ENCODE measurements around the gene JPH2.
"Not testable (repeated sequence)": the region's sequence is repeated elsewhere in the genome, so short reads cannot be mapped to it uniquely, and the experiment has no call there.

JPH2 gene

GRCh38 chr20:44207126-44207723 is 20.2 kb upstream of the JPH2 start:
- H3K36me3 ChIP-seq (ENCODE audit: insufficient read depth, low read length) = peaks cover 32% of the 10 kb centered on the region
- no peaks in the 10 kb centered on the region for H3K9me3 ChIP-seq (ENCODE audit: low read length)
- H3K27me3 ChIP-seq (ENCODE audit: insufficient read depth, low read length) = no peaks in the 10 kb centered on the region
- H2AFZ ChIP-seq (ENCODE audit: low read depth, low read length) = no peak overlapping the region
- peaks cover 40% of the 10 kb centered on the region for H3K4me1 ChIP-seq (ENCODE audit: insufficient read depth, low read length)
- no peak overlapping the region for H3K4me3 ChIP-seq (ENCODE audit: low read length)

- no peaks in the 10 kb centered on the region for H3K9me3 ChIP-seq (ENCODE audit: low read length)
- peaks cover 33% of the 10 kb centered on the region for H3K4me1 ChIP-seq (ENCODE audit: insufficient read depth, low read length)
- no peaks in the 10 kb centered on the region for H3K27me3 ChIP-seq (ENCODE audit: insufficient read depth, low read length)
- no peak overlapping the region for H2AFZ ChIP-seq (ENCODE audit: low read depth, low read length)
- H3K36me3 ChIP-seq (ENCODE audit: insufficient read depth, low read length) = peaks cover 43% of the 10 kb centered on the region
- no peak overlapping the region for H3K4me3 ChIP-seq (ENCODE audit: low read length)
Measured at GRCh38 chr20:44206132-44206531, 19.1 kb upstream of the JPH2 start.

- Histone ChIP-seq H3K9me3 (ENCODE audit: low read length) (no peaks in the 10 kb centered on the region), H2AFZ (ENCODE audit: low read depth, low read length) (no peak overlapping the region), H3K4me1 (ENCODE audit: insufficient read depth, low read length) (peaks cover 33% of the 10 kb centered on the region), H3K27me3 (ENCODE audit: insufficient read depth, low read length) (no peaks in the 10 kb centered on the region), H3K4me3 (ENCODE audit: low read length) (no peak overlapping the region), H3K36me3 (ENCODE audit: insufficient read depth, low read length) (peaks cover 55% of the 10 kb centered on the region)
Measured at GRCh38 chr20:44204832-44205215, 17.8 kb upstream of the JPH2 start.

- Histone ChIP-seq H3K4me1 (ENCODE audit: insufficient read depth, low read length) (peaks cover 31% of the 10 kb centered on the region), H2AFZ (ENCODE audit: low read depth, low read length) (no peak overlapping the region), H3K36me3 (ENCODE audit: insufficient read depth, low read length) (peaks cover 60% of the 10 kb centered on the region), H3K4me3 (ENCODE audit: low read length) (no peak overlapping the region), H3K27me3 (ENCODE audit: insufficient read depth, low read length) (no peaks in the 10 kb centered on the region), H3K9me3 (ENCODE audit: low read length) (no peaks in the 10 kb centered on the region)
Measured at GRCh38 chr20:44204156-44204831, 17.3 kb upstream of the JPH2 start.

- Histone ChIP-seq H3K27me3 (ENCODE audit: insufficient read depth, low read length) (no peaks in the 10 kb centered on the region), H3K9me3 (ENCODE audit: low read length) (no peaks in the 10 kb centered on the region), H3K4me1 (ENCODE audit: insufficient read depth, low read length) (peaks cover 20% of the 10 kb centered on the region), H3K36me3 (ENCODE audit: insufficient read depth, low read length) (peaks cover 68% of the 10 kb centered on the region), H3K4me3 (ENCODE audit: low read length) (no peak overlapping the region), H2AFZ (ENCODE audit: low read depth, low read length) (no peak overlapping the region)
Measured at GRCh38 chr20:44203161-44203560, 16.2 kb upstream of the JPH2 start.

GRCh38 chr20:44200983-44201382 is 14.0 kb upstream of the JPH2 start:
- no peak overlapping the region for H2AFZ ChIP-seq (ENCODE audit: low read depth, low read length)
- H3K4me1 ChIP-seq (ENCODE audit: insufficient read depth, low read length) = no peaks in the 10 kb centered on the region
- H3K36me3 ChIP-seq (ENCODE audit: insufficient read depth, low read length) = peaks cover 84% of the 10 kb centered on the region
- H3K27me3 ChIP-seq (ENCODE audit: insufficient read depth, low read length) = no peaks in the 10 kb centered on the region
- H3K9me3 ChIP-seq (ENCODE audit: low read length) = no peaks in the 10 kb centered on the region
- H3K4me3 ChIP-seq (ENCODE audit: low read length) = no peak overlapping the region

- Histone ChIP-seq H3K36me3 (ENCODE audit: insufficient read depth, low read length) (peaks cover 85% of the 10 kb centered on the region), H3K4me3 (ENCODE audit: low read length) (no peak overlapping the region), H3K27me3 (ENCODE audit: insufficient read depth, low read length) (no peaks in the 10 kb centered on the region), H3K4me1 (ENCODE audit: insufficient read depth, low read length) (no peaks in the 10 kb centered on the region), H3K9me3 (ENCODE audit: low read length) (no peaks in the 10 kb centered on the region), H2AFZ (ENCODE audit: low read depth, low read length) (no peak overlapping the region)
Measured at GRCh38 chr20:44200371-44200770, 13.4 kb upstream of the JPH2 start.

- no peaks in the 10 kb centered on the region for H3K27me3 ChIP-seq (ENCODE audit: insufficient read depth, low read length)
- H3K4me1 ChIP-seq (ENCODE audit: insufficient read depth, low read length) = no peaks in the 10 kb centered on the region
- no peaks in the 10 kb centered on the region for H3K9me3 ChIP-seq (ENCODE audit: low read length)
- H2AFZ ChIP-seq (ENCODE audit: low read depth, low read length) = no peak overlapping the region
- H3K36me3 ChIP-seq (ENCODE audit: insufficient read depth, low read length) = peaks cover 80% of the 10 kb centered on the region
- no peak overlapping the region for H3K4me3 ChIP-seq (ENCODE audit: low read length)
Measured at GRCh38 chr20:44199877-44200276, 12.9 kb upstream of the JPH2 start.

GRCh38 chr20:44198872-44199271 is 11.9 kb upstream of the JPH2 start:
- H3K4me3 ChIP-seq (ENCODE audit: low read length) = no peak overlapping the region
- peaks cover 73% of the 10 kb centered on the region for H3K36me3 ChIP-seq (ENCODE audit: insufficient read depth, low read length)
- no peaks in the 10 kb centered on the region for H3K9me3 ChIP-seq (ENCODE audit: low read length)
- no peak overlapping the region for H2AFZ ChIP-seq (ENCODE audit: low read depth, low read length)
- H3K4me1 ChIP-seq (ENCODE audit: insufficient read depth, low read length) = no peaks in the 10 kb centered on the region
- H3K27me3 ChIP-seq (ENCODE audit: insufficient read depth, low read length) = no peaks in the 10 kb centered on the region

- H3K27me3 ChIP-seq (ENCODE audit: insufficient read depth, low read length) = no peaks in the 10 kb centered on the region
- H3K9me3 ChIP-seq (ENCODE audit: low read length) = no peaks in the 10 kb centered on the region
- H3K4me3 ChIP-seq (ENCODE audit: low read length) = no peak overlapping the region
- no peak overlapping the region for H2AFZ ChIP-seq (ENCODE audit: low read depth, low read length)
- no peaks in the 10 kb centered on the region for H3K4me1 ChIP-seq (ENCODE audit: insufficient read depth, low read length)
- H3K36me3 ChIP-seq (ENCODE audit: insufficient read depth, low read length) = peaks cover 52% of the 10 kb centered on the region
Measured at GRCh38 chr20:44196271-44196670, 9.3 kb upstream of the JPH2 start.

- Histone ChIP-seq H3K4me3 (ENCODE audit: low read length) (no peak overlapping the region), H3K36me3 (ENCODE audit: insufficient read depth, low read length) (peaks cover 46% of the 10 kb centered on the region), H3K27me3 (ENCODE audit: insufficient read depth, low read length) (no peaks in the 10 kb centered on the region), H3K9me3 (ENCODE audit: low read length) (no peaks in the 10 kb centered on the region), H2AFZ (ENCODE audit: low read depth, low read length) (no peak overlapping the region), H3K4me1 (ENCODE audit: insufficient read depth, low read length) (no peaks in the 10 kb centered on the region)
Measured at GRCh38 chr20:44195605-44196004, 8.6 kb upstream of the JPH2 start.

GRCh38 chr20:44193801-44194200 is 6.8 kb upstream of the JPH2 start:
- Histone ChIP-seq H3K36me3 (ENCODE audit: insufficient read depth, low read length) (peaks cover 28% of the 10 kb centered on the region), H3K4me1 (ENCODE audit: insufficient read depth, low read length) (no peaks in the 10 kb centered on the region), H3K27me3 (ENCODE audit: insufficient read depth, low read length) (peaks cover 2% of the 10 kb centered on the region), H3K4me3 (ENCODE audit: low read length) (no peak overlapping the region), H3K9me3 (ENCODE audit: low read length) (no peaks in the 10 kb centered on the region), H2AFZ (ENCODE audit: low read depth, low read length) (no peak overlapping the region)

- Histone ChIP-seq H3K27me3 (ENCODE audit: insufficient read depth, low read length) (peaks cover 21% of the 10 kb centered on the region), H3K4me1 (ENCODE audit: insufficient read depth, low read length) (peaks cover 15% of the 10 kb centered on the region), H3K36me3 (ENCODE audit: insufficient read depth, low read length) (peaks cover 11% of the 10 kb centered on the region)
- not testable (repeated sequence) for H2AFZ ChIP-seq (ENCODE audit: low read depth, low read length); H3K4me3 ChIP-seq (ENCODE audit: low read length); H3K9me3 ChIP-seq (ENCODE audit: low read length)
Measured at GRCh38 chr20:44191640-44192039, 4.7 kb upstream of the JPH2 start.
